Kidney (tissue), 14 donors: ENCODE results near the gene ING4. TPM values are rescaled to one million over a fixed set of nuclear protein-coding genes. Genes with fewer than 3 reads are reported as not detected.

ENCODE experiments used
- DNase-seq, 5 donors: peaks; one replicate each; pipeline ENCODE4 v3.0.0-alpha.2; 2013 to 2020
- FAIRE-seq: peaks from 2 replicates; lab custom pipeline; 2012; peaks lifted over from hg19 to GRCh38; lab: Jason Lieb, UNC
- H3K27ac ChIP-seq, 2 donors: one replicate each; pipeline ENCODE4 v1.7.0; 2013; ENCODE audit warnings: low read depth in 2 of 2, low read length in 2 of 2, inconsistent platforms in 1 of 2
- H3K27me3 ChIP-seq: one replicate; pipeline ENCODE4 v1.7.1; 2013; ENCODE audit warnings: low read length, inconsistent platforms; ENCODE audit not compliant: control insufficient read depth, insufficient read depth
- H3K36me3 ChIP-seq, 3 donors: one replicate each; pipeline versions ENCODE4 v1.7.0 to v1.7.1; 2013; ENCODE audit warnings: low read length in 3 of 3, control low read depth in 1 of 3, inconsistent platforms in 1 of 3; ENCODE audit not compliant: insufficient read depth in 3 of 3, control insufficient read depth in 2 of 3
- H3K4me1 ChIP-seq, 3 donors: one replicate each; pipeline versions ENCODE4 v1.7.0 to v1.7.1; 2013; ENCODE audit warnings: low read length in 3 of 3, inconsistent platforms in 1 of 3, low read depth in 1 of 3; ENCODE audit not compliant: control insufficient read depth in 2 of 3, insufficient read depth in 2 of 3
- H3K4me3 ChIP-seq, 3 donors: one replicate each; pipeline versions ENCODE4 v1.7.0 to v1.8.1; 2013; ENCODE audit warnings: low read length in 3 of 3, control low read depth in 1 of 3, inconsistent platforms in 1 of 3
- H3K9ac ChIP-seq, 3 donors: one replicate each; pipeline versions ENCODE4 v1.7.0 to v1.7.1; 2013; ENCODE audit warnings: low read length in 3 of 3, control low read depth in 1 of 3, inconsistent platforms in 1 of 3
- H3K9me3 ChIP-seq, 3 donors: one replicate each; pipeline versions ENCODE4 v1.7.0 to v1.7.1; 2013; ENCODE audit warnings: low read length in 3 of 3, control low read depth in 1 of 3, inconsistent platforms in 1 of 3; ENCODE audit not compliant: control insufficient read depth in 2 of 3, insufficient read depth in 1 of 3
- intact Hi-C: fragments of 100-400 bp; cut with DNase I; formaldehyde crosslinking; loops from one replicate; pipeline ENCODE4 v1.11.1; 2022
- polyA plus RNA-seq: library from polyadenylated mRNA; stranded (reverse); fragments of 350-450 nt; fragmentation: Illumina TruSeq; extraction: RNeasy Lipid Tissue Mini Kit (QIAGEN cat#74804); gene quantifications from one replicate; pipeline ENCODE4 v1.2.3, GENCODE V29; 2014; ENCODE audit warnings: low read depth, low replicate concordance; ENCODE audit not compliant: insufficient read depth
- total RNA-seq: library from RNA; stranded (reverse); fragmentation: NEBNext Ultra II Directional; extraction: Animal tissue kit (Norgen Biotek cat#: 25700); gene quantifications from one replicate; pipeline ENCODE4 v1.2.1, GENCODE V29; 2021
- TF ChIP-seq, protein P1 (sequence below): IDR thresholded peaks from 3 replicates; pipeline ENCODE4 v1.5.1; 2012; ENCODE audit warnings: mild to moderate bottlenecking, moderate library complexity, borderline replicate concordance; ENCODE audit not compliant: insufficient read depth; ENCODE audit errors: extremely low read depth
- donor health status: control.
- donor health status: control.
- donor health status: control.
- donor health status: control.
- donor health status: control.
- donor health status: DM: yes; HTN: yes; CAD: no.
- donor health status: Normal renal cell carcinoma (clear cell type).

Gene ING4
- total and polyA plus RNA-seq, 2 donors from 2014 or later = 42.6 to 56.0 TPM

DNA sequence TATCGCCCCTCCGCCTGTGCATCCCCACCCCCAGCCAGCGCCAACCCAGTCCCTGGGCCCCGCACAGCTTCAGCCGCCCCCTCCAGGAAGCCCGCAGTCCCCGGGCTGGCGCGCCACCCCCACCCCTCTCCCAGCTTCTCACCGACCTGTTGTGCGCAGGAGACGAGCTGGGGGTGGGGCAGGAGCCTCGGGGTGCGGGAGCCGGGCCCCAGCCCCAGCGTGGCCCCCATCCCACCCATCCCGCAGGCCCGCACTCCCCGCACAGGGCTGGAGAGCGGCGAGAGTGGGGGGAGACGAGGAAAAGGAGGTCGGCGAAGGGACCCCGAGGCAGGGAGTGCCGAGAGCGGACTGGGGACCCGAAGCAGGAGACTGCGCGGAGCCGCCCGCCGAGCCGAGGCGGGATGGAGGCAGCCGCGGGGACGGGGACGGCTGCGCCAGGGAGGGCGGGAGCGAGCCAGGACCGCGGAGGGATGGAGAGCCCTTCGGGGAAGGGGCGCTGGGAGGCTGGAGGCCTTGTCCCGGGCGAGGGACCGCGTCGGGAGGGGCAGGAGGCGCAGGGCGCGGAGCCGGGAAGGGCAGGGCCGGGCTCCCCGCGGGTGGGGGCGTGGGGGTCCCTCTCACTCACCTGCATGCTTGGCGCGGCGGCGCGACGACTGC lies 37.2 kb upstream of the ING4 start:
- peak; percentile 43 to 74 (median 59) for DNase-seq
- peaks cover 0 to 5% (median 0%) of the 10 kb centered on the region in 3 donors for H3K4me1 ChIP-seq
- no peaks in the 10 kb centered on the region for H3K27me3 ChIP-seq
- no peaks in the 10 kb centered on the region for H3K36me3 ChIP-seq
- intact Hi-C loops = no loop called here
- no peak overlapping the region for H3K27ac ChIP-seq
- peak overlapping the region in 1 of 3 donors; percentile 16 for H3K9ac ChIP-seq
- TF ChIP-seq, protein P1, sequence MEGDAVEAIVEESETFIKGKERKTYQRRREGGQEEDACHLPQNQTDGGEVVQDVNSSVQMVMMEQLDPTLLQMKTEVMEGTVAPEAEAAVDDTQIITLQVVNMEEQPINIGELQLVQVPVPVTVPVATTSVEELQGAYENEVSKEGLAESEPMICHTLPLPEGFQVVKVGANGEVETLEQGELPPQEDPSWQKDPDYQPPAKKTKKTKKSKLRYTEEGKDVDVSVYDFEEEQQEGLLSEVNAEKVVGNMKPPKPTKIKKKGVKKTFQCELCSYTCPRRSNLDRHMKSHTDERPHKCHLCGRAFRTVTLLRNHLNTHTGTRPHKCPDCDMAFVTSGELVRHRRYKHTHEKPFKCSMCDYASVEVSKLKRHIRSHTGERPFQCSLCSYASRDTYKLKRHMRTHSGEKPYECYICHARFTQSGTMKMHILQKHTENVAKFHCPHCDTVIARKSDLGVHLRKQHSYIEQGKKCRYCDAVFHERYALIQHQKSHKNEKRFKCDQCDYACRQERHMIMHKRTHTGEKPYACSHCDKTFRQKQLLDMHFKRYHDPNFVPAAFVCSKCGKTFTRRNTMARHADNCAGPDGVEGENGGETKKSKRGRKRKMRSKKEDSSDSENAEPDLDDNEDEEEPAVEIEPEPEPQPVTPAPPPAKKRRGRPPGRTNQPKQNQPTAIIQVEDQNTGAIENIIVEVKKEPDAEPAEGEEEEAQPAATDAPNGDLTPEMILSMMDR = no peak
- no peaks in the 10 kb centered on the region for H3K9me3 ChIP-seq
- FAIRE-seq = no peak
- H3K4me3 ChIP-seq = peak overlapping the region in 1 of 3 donors; percentile 40

DNA sequence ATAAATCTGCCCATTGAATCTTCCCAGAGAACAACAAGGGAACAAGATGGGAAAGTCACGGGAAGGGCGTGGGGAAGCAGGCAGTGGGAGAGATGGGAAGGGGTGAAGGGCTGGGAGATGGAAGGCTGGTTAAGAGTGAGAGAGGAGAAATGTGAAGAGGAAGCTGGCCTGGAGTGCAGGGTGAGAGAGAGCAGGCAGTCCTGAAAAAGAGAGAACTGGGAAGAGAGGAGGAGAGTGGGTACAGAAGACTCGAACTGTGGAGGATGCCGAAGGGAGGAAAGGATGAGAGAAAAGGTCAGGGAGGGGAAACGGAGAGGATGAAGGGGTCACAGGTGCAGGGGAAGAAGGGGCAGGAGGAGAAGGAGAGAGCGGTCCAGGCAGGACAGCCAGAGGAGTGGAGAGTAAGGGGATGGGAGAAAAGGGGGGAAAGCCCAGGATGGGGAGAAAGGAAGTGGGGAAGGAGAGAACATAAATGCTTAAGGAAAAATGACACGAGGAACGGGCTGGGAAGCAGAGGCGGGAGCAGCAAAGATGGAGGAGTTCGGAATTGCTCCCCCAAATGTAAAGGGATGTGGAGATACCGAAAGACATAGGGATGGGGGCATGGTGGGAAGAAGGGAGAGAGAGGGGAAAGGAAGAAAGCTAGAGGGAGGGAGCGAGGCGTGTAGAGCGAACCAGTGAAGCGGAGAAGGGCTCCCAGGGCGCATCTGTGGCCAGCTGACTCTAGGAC lies 36.5 kb upstream of the ING4 start:
- Histone ChIP-seq H3K9ac (peak overlapping the region in 1 of 3 donors; percentile 16), H3K9me3 (no peaks in the 10 kb centered on the region), H3K36me3 (no peaks in the 10 kb centered on the region), H3K4me1 (peaks cover 0 to 5% (median 0%) of the 10 kb centered on the region in 3 donors), H3K27me3 (no peaks in the 10 kb centered on the region), H3K4me3 (peak overlapping the region in 1 of 3 donors; percentile 40), H3K27ac (no peak overlapping the region)
- DNase-seq = peak in 2 of 5 donors; percentile 4 to 25
- TF ChIP-seq, protein P1 = no peak
- no peak for FAIRE-seq
- intact Hi-C loops = no loop called here

DNA sequence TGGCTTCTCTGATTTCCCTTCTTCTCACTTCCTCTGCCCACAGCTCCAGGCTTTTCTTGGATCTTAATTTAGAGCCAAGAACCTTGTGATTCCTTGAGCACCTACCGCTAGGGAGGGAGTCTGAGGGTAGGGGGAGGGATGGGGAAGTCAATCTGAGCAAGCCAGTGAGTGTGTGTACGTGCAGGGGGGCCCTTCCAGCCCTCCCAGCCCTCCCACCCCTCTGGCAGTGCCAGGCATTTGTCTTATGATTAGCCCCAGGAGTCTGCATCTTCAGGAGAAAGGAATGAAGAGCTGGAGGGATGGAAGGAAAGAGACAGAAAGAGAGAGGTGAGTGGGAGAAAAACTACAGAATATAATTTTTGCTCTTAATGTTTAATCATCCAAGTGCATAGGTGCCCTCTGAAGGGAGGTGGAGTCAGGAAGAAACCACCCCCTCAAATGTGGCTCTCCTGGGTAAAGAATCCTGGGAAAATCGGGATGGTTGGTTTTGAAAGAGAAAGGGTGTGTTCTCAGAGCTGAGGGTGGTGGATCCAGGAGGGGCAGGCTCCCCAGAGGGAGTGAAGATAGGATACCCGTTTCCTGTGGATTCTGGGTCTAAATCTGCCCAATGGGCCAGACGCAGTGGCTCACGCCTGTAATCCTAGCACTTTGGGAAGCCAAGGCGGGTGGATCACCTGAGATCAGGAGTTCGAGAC lies 35.6 kb upstream of the ING4 start:
- FAIRE-seq (no peak), DNase-seq (no peak)
- H3K9ac ChIP-seq = no peak overlapping the region
- no peak overlapping the region for H3K27ac ChIP-seq
- intact Hi-C loops = no loop called here
- H3K9me3 ChIP-seq = no peaks in the 10 kb centered on the region
- no peak overlapping the region for H3K4me3 ChIP-seq
- H3K4me1 ChIP-seq = peaks cover 0 to 5% (median 0%) of the 10 kb centered on the region in 3 donors
- TF ChIP-seq, protein P1 = no peak
- no peaks in the 10 kb centered on the region for H3K27me3 ChIP-seq
- H3K36me3 ChIP-seq = no peaks in the 10 kb centered on the region
